HG03575 (cell line): Measurements from ENCODE around the gene PTGR1.
"Not testable (repeated sequence)": the region's sequence is repeated elsewhere in the genome, so short reads cannot be mapped to it uniquely, and the experiment has no call there.

Experiments used
- ATAC-seq: cut with Tn5 transposase; IDR thresholded peaks from one replicate; pipeline ENCODE4 v1.9.1; 2021; ENCODE audit not compliant: unreplicated experiment, insufficient number of reproducible peaks, low FRiP score; ENCODE audit errors: extremely low read depth

PTGR1 gene

GRCh38 chr9:111561165-111561719 is 38.2 kb downstream of the PTGR1 start:
- no peak for ATAC-seq

GRCh38 chr9:111559000-111559610 is 40.3 kb downstream of the PTGR1 start:
- no peak for ATAC-seq

DNA sequence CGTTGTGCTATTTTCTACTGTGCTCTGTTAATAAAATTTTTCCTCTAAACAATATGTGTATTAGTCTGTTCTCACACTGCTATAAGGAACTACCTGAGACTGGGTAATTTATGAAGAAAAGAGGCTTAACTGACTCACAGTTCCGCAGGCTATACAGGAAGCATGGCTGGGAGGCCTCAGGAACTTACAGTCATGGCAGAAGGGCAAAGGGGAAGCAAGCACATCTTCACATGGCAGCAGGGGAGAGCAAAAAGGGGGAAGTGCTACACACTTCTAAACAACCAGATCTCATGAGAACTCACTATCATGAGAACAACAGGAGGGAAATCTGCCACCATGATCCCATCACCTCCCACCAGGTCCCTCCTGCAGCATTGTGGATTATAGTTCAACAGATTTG is 44.0 kb downstream of the PTGR1 start:
- not testable (repeated sequence) for ATAC-seq

DNA sequence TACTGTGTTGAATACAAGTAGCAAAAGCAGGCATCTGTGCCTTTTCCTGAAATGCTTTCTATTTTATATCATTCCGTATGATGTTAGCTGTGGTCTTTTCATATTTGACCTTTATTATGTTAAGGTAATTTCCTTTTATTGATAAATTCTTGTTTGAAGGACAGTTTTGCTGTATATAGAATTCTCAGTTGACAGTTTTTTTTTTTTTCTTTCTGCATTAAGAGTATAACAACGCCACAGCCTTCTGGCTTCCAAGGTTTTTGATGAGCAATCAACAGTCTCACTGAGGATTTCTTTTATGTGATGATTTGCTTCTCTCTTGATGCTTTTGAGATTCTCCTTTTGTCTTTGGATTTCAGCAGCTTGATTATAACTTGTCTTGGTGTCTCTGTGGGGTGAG is 50.8 kb downstream of the PTGR1 start:
- ATAC-seq = no peak

GRCh38 chr9:111542497-111543254 is 56.8 kb downstream of the PTGR1 start:
- no peak for ATAC-seq

- no peak for ATAC-seq
These were observed 66.2 kb downstream of the PTGR1 start for GRCh38 chr9:111533099-111533790.

- ATAC-seq = no peak
These were observed 67.7 kb downstream of the PTGR1 start for GRCh38 chr9:111531716-111532115.

DNA sequence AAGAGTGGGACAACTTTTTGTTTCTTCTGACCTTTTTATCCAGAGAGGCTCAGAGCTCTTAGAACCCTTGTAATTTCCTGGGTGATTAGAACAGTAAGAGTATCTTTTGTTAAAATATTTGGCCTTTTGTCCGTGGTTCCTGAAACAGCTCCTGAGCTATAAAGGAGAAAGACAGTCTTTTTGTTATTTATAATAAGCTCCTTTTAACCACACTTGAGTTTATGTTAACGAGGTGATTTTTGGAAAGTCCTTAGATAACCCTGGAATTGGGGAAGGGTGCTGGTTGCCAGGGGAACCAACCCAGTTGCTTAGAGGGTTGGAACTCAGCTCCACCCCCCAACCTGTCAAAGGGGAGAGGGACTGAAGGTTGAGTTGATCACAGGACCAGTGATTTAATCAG is 69.7 kb downstream of the PTGR1 start:
- no peak for ATAC-seq

DNA sequence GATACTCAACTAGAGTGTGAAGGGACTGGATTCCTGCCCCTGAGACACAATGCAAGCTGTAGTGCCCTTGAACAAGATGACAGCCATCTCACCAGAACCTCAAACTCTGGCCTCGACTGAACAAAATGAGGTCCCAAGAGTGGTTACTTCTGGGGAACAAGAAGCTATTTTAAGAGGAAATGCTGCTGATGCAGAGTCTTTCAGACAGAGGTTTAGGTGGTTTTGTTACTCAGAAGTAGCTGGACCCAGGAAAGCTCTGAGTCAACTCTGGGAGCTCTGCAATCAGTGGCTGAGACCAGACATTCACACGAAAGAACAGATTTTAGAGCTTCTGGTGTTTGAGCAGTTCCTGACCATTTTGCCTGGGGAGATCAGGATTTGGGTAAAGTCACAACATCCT is 72.1 kb downstream of the PTGR1 start:
- no peak for ATAC-seq

DNA sequence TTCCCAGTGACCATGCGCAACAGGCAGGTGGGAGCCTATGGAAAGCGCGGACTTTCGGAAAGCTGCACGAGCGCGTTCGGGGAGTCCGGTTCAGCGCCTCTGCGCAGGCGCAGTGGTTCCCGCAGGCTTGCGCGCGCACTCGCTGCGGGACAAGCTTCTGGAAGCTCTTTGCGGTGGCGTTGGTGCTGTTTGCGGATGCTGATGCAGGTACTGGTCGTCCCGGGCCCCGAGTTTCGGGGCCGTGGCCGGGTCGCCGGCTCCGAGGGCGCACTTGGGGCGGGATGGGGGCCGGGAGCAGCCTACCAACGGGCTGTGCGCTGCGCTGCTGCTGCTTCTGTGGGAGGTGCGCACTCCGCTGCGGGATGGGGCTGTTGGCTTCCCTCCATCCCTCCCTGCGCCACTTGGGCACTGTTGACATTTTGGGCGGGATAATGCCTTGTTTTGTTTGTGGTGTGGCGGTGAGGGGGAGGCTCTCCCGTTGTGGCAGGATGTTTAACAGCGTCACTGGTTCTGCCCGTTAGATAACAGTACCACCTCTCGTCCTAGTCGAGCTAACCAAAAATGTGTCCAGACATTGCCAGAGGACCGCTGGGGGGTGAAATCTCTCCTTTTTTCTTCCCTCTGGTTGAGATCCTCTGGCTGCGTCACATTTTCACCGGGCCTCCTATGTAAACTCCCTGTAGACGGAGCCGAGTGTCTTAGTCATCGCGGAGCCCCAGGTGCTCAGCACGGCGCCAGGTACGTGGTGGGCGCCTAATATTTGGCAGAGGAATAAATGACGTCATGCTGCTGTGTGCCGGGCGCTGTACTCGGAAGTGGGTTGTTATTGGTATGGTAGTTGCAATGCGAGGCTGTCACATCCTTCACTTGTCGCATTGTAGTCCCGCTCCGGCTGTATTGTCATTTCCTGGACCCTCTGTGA is 74.1 kb downstream of the PTGR1 start, which contains the start of gene ZNF483:
Gene ZNF483 (plus strand): TSS at position 124 of the 922 bp plus-strand sequence. CDS start 2,217 bp downstream, outside the sequence.
- ATAC-seq = no peak

DNA sequence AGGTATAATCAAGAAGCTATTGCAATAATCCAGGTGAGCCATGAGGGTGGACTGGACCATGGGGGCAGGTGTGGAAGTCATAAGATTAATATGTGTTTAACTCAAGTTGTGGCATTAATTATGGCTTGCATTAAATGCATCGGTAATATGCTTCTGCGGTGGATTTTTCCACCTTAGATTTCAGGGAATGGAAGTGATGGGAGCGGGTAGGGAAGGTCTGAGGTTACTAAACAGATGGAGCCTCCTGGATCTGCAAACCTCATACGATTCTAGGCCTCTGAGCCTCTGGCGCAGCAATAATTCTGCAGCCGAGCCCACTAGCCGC is 74.8 kb downstream of the PTGR1 start:
- ATAC-seq = no peak

GRCh38 chr9:111516061-111516465 is 83.4 kb downstream of the PTGR1 start:
- no peak for ATAC-seq

GRCh38 chr9:111514967-111515366 is 84.5 kb downstream of the PTGR1 start:
- ATAC-seq = no peak
